Keratinocyte (primary cell): ENCODE measurements around the gene TAF4B. TPM values are rescaled to one million over a fixed set of nuclear protein-coding genes. Genes with fewer than 3 reads are reported as not detected.

Experiments used
- DNase-seq: peaks from one replicate; pipeline ENCODE4 v3.0.0-alpha.2; 2011; ENCODE audit warnings: low read depth, missing footprints, low spot score
- FAIRE-seq: peaks from 2 replicates; lab custom pipeline; 2011; peaks lifted over from hg19 to GRCh38; lab: Jason Lieb, UNC
- H2AFZ ChIP-seq: 2 replicates; pipeline ENCODE4 v1.6.0; 2012; ENCODE audit warnings: low read length, control low read depth, inconsistent platforms; ENCODE audit not compliant: control insufficient read depth
- H3K27ac ChIP-seq: 2 replicates; pipeline ENCODE4 v1.5.1; 2011; ENCODE audit warnings: low read length; ENCODE audit not compliant: control insufficient read depth, insufficient read depth
- H3K27me3 ChIP-seq: 3 replicates; pipeline ENCODE4 v1.6.0; 2011; ENCODE audit warnings: low read length; ENCODE audit not compliant: control insufficient read depth, insufficient read depth; ENCODE audit errors: extremely low read depth
- H3K36me3 ChIP-seq, 2 experiments: 2 replicates in 1 of 2; 3 replicates in 1 of 2; pipeline ENCODE4 v1.5.1; 2011; ENCODE audit warnings: low read length in 2 of 2, mild to moderate bottlenecking in 1 of 2; ENCODE audit not compliant: control insufficient read depth in 2 of 2, insufficient read depth in 2 of 2; ENCODE audit errors: extremely low read depth in 1 of 2
- H3K4me1 ChIP-seq: 3 replicates; pipeline ENCODE4 v1.5.1; 2011; ENCODE audit warnings: low read length; ENCODE audit not compliant: control insufficient read depth, insufficient read depth; ENCODE audit errors: extremely low read depth
- H3K4me2 ChIP-seq: 3 replicates; pipeline ENCODE4 v1.6.0; 2011; ENCODE audit warnings: low read depth, low read length; ENCODE audit not compliant: control insufficient read depth, insufficient read depth; ENCODE audit errors: extremely low read depth
- H3K4me3 ChIP-seq, 3 experiments: fragments of 200-600 bp in 1 of 3; sonication (generic) in 1 of 3; 2 replicates in 2 of 3; 3 replicates in 1 of 3; pipeline ENCODE4 v1.5.1; 2011 to 2016; ENCODE audit warnings: low read length in 3 of 3, mild to moderate bottlenecking in 3 of 3, control low read depth in 2 of 3, inconsistent platforms in 1 of 3, low read depth in 1 of 3, mixed read lengths in 1 of 3, mixed run types in 1 of 3, moderate library complexity in 1 of 3; ENCODE audit not compliant: control insufficient read depth in 2 of 3, insufficient read depth in 2 of 3; ENCODE audit errors: extremely low read depth in 1 of 3
- H3K79me2 ChIP-seq: 2 replicates; pipeline ENCODE4 v1.6.0; 2012; ENCODE audit warnings: low read length; ENCODE audit not compliant: control insufficient read depth, insufficient read depth
- H3K9ac ChIP-seq: 3 replicates; pipeline ENCODE4 v1.6.0; 2011; ENCODE audit warnings: low read length; ENCODE audit not compliant: control insufficient read depth, insufficient read depth; ENCODE audit errors: extremely low read depth
- H3K9me1 ChIP-seq: 3 replicates; pipeline ENCODE4 v1.6.0; 2011; ENCODE audit warnings: low read length; ENCODE audit not compliant: control insufficient read depth, insufficient read depth; ENCODE audit errors: extremely low read depth
- H3K9me3 ChIP-seq: 2 replicates; pipeline ENCODE4 v1.5.1; 2012; ENCODE audit warnings: low read depth, low read length; ENCODE audit not compliant: control insufficient read depth
- H4K20me1 ChIP-seq: 3 replicates; pipeline ENCODE4 v1.6.0; 2011; ENCODE audit warnings: low read length; ENCODE audit not compliant: control insufficient read depth, insufficient read depth; ENCODE audit errors: extremely low read depth
- EZH2 ChIP-seq: IDR thresholded peaks from one replicate; pipeline ENCODE4 v1.6.1; 2012; ENCODE audit warnings: inconsistent platforms, mild to moderate bottlenecking, low read length, moderate library complexity
- dilution Hi-C: fragments of 300-500 bp; cut with MboI; formaldehyde crosslinking; loops from one replicate; pipeline ENCODE4 v1.7.0; 2020; ENCODE audit warnings: low sequenced_read_pairs; ENCODE audit not compliant: extremely low pct_ligation_motif_present
- polyA plus RNA-seq, 5 experiments: library from polyadenylated mRNA; depleted of rRNA in 3 of 5; stranded (reverse) in 3 of 5; stranded (forward) in 1 of 5; unstranded in 1 of 5; fragments of >200 nt; gene quantifications; 1 replicate in 1 of 5; 2 replicates in 3 of 5; 3 replicates in 1 of 5; pipeline versions ENCODE4 v1.2.1 to v1.2.3, GENCODE V29; 2011 to 2012; ENCODE audit warnings: missing spikeins in 2 of 5, low read depth in 1 of 5, low replicate concordance in 1 of 5
- TF ChIP-seq, protein P1 (sequence below), 3 experiments: IDR thresholded peaks in 1 of 3; conservative IDR thresholded peaks in 1 of 3; optimal IDR thresholded peaks in 1 of 3; 2 replicates in 2 of 3; 3 replicates in 1 of 3; pipeline versions ENCODE3 to v1.5.1; 2011; ENCODE audit warnings: low read length in 3 of 3, mild to moderate bottlenecking in 3 of 3, moderate library complexity in 2 of 3, control low read depth in 1 of 3, inconsistent platforms in 1 of 3; ENCODE audit not compliant: insufficient read depth in 2 of 3; ENCODE audit errors: extremely low read depth in 1 of 3

TAF4B gene
- polyA plus RNA-seq, 1 donor (not counting 4 experiments of a cell fraction or from before 2014, with no cell fraction given): 5.9 TPM

- no peaks in the 10 kb centered on the region for H3K36me3 ChIP-seq
- no peaks in the 10 kb centered on the region for H4K20me1 ChIP-seq
- dilution Hi-C loops: no loop called here
- H3K79me2 ChIP-seq: no peaks in the 10 kb centered on the region
- DNase-seq (no peak), FAIRE-seq (no peak)
- TF ChIP-seq, protein P1, sequence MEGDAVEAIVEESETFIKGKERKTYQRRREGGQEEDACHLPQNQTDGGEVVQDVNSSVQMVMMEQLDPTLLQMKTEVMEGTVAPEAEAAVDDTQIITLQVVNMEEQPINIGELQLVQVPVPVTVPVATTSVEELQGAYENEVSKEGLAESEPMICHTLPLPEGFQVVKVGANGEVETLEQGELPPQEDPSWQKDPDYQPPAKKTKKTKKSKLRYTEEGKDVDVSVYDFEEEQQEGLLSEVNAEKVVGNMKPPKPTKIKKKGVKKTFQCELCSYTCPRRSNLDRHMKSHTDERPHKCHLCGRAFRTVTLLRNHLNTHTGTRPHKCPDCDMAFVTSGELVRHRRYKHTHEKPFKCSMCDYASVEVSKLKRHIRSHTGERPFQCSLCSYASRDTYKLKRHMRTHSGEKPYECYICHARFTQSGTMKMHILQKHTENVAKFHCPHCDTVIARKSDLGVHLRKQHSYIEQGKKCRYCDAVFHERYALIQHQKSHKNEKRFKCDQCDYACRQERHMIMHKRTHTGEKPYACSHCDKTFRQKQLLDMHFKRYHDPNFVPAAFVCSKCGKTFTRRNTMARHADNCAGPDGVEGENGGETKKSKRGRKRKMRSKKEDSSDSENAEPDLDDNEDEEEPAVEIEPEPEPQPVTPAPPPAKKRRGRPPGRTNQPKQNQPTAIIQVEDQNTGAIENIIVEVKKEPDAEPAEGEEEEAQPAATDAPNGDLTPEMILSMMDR (optimal IDR thresholded peaks at IDR 0.05 in 1 of 3, IDR thresholded peaks at IDR 0.05 in 1 of 3, conservative IDR thresholded peaks at IDR 0.05 in 1 of 3; ENCODE audit: extremely low read depth in 1 of 3, insufficient read depth in 2 of 3, low read length in 3 of 3): no peak
- TF ChIP-seq EZH2: no peak
- H3K4me3 ChIP-seq: no peak overlapping the region
- H3K27ac ChIP-seq: no peak overlapping the region
- no peak overlapping the region for H3K9ac ChIP-seq
- H3K27me3 ChIP-seq: no peaks in the 10 kb centered on the region
- no peaks in the 10 kb centered on the region for H3K9me3 ChIP-seq
- H3K9me1 ChIP-seq: no peaks in the 10 kb centered on the region
- peaks cover 14% of the 10 kb centered on the region for H3K4me1 ChIP-seq
- no peak overlapping the region for H3K4me2 ChIP-seq
- no peak overlapping the region for H2AFZ ChIP-seq
Observed at GRCh38 chr18:26406854-26407517, 180.7 kb downstream of the TAF4B start.

- H3K9me3 ChIP-seq: no peaks in the 10 kb centered on the region
- dilution Hi-C loops: no loop called here
- no peak overlapping the region for H3K9ac ChIP-seq
- no peaks in the 10 kb centered on the region for H3K27me3 ChIP-seq
- H3K79me2 ChIP-seq: no peaks in the 10 kb centered on the region
- H3K4me2 ChIP-seq: peak overlapping the region; percentile 17
- no peaks in the 10 kb centered on the region for H3K9me1 ChIP-seq
- H4K20me1 ChIP-seq: no peaks in the 10 kb centered on the region
- FAIRE-seq (peak; percentile 52), DNase-seq (no peak)
- H2AFZ ChIP-seq: peak overlapping the region; percentile 46
- no peak for TF ChIP-seq EZH2
- TF ChIP-seq, protein P1 (optimal IDR thresholded peaks at IDR 0.05 in 1 of 3, IDR thresholded peaks at IDR 0.05 in 1 of 3, conservative IDR thresholded peaks at IDR 0.05 in 1 of 3; ENCODE audit: extremely low read depth in 1 of 3, insufficient read depth in 2 of 3, low read length in 3 of 3): no peak
- no peaks in the 10 kb centered on the region for H3K36me3 ChIP-seq
- peaks cover 14% of the 10 kb centered on the region for H3K4me1 ChIP-seq
- H3K4me3 ChIP-seq: no peak overlapping the region
- H3K27ac ChIP-seq: no peak overlapping the region
Observed at GRCh38 chr18:26407736-26408601, 181.7 kb downstream of the TAF4B start.
